ENCODE results near the gene DCUN1D3. TPM values are rescaled to one million over a fixed set of nuclear protein-coding genes. Genes with fewer than 3 reads are reported as not detected.

Gene DCUN1D3
- total RNA-seq, 1 experiment from 2014 or later, result 16.4 TPM

DNA sequence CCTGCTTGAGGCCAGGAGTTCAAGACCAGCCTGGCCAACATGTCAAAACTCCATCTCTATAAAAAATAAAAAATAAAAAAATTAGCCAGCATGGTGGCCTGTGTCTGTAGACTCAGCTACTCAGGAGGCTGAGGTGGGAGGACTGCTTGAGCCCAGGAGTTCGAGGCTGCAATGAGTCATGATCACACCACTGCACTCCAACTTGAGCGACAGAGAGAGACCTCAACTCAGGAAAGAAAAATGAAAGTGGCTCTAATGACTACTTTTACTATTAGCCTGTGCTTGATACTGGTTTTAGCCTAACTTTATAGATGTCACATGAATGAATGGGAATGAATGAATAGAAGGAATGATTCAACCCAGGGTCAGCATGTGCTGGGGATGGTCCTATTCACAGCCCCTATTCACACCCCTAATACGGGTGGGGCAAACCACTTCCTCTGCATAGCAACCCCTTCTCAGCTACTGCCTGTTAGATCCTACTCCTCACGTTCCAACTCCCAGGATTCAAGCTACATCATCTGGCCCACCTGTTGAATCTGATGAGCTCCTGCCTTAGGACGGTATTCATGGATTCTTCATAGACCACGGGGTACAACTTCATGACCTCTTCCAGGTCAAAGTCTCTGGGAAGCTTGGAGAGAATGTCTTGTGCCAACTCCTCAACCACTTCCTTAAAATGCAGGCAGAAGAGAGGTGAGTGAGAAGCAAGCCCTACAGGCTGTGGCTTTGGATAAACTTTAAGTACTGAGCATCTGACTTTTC lies 40.9 kb upstream of the DCUN1D3 start (continued):
- TF ChIP-seq, protein P1, sequence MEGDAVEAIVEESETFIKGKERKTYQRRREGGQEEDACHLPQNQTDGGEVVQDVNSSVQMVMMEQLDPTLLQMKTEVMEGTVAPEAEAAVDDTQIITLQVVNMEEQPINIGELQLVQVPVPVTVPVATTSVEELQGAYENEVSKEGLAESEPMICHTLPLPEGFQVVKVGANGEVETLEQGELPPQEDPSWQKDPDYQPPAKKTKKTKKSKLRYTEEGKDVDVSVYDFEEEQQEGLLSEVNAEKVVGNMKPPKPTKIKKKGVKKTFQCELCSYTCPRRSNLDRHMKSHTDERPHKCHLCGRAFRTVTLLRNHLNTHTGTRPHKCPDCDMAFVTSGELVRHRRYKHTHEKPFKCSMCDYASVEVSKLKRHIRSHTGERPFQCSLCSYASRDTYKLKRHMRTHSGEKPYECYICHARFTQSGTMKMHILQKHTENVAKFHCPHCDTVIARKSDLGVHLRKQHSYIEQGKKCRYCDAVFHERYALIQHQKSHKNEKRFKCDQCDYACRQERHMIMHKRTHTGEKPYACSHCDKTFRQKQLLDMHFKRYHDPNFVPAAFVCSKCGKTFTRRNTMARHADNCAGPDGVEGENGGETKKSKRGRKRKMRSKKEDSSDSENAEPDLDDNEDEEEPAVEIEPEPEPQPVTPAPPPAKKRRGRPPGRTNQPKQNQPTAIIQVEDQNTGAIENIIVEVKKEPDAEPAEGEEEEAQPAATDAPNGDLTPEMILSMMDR (IDR thresholded peaks at IDR 0.05 in 2 of 3, conservative IDR thresholded peaks at IDR 0.05 in 1 of 3; ENCODE audit: borderline replicate concordance in 1 of 3, insufficient read depth in 1 of 3, low read depth in 2 of 3, low read length in 2 of 3), result no peak
- TF ChIP-seq, protein P2, sequence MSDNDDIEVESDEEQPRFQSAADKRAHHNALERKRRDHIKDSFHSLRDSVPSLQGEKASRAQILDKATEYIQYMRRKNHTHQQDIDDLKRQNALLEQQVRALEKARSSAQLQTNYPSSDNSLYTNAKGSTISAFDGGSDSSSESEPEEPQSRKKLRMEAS (IDR thresholded peaks at IDR 0.05), result no peak

DNA sequence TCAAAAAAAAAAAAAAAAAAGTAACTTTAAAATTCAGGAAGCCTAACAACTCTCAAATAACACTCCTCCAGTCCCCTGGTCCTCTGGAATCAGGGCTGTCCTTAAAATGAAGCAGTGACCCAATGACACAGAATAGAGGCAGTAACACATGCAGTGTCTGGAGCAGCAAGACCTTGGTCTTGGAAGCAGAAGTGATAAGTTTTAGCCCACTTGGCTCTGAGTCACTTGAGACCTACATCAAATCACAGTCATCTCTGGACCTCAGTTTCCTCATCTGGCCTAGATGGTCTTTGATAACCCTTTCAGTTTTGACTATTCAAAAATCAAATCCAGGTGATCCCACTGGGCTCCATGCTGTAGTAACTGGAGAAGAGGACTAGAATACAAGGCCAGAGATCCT lies 39.5 kb upstream of the DCUN1D3 start:
- H3K9me2 ChIP-seq (ENCODE audit: insufficient read depth), result no peaks in the 10 kb centered on the region
- H2AFZ ChIP-seq (ENCODE audit: low read depth, low read length, poor library complexity, severe bottlenecking), result no peak overlapping the region
- no peaks in the 10 kb centered on the region for H3K36me3 ChIP-seq (ENCODE audit: control insufficient read depth in 1 of 2, insufficient read depth in 2 of 2, low read length in 2 of 2)
- ChIA-PET CTCF (no interaction called here), POLR2A (no interaction called here), RAD21 (ENCODE audit: low non-redundant PET in 1 of 2, low total read pairs in 2 of 2, uncharacterized antibody in 2 of 2, unreplicated experiment in 2 of 2) (no interaction called here)
- H3K27me3 ChIP-seq (ENCODE audit: insufficient read depth, low read length), result no peaks in the 10 kb centered on the region
- no peak overlapping the region for H3K9ac ChIP-seq (ENCODE audit: low read length)
- H3K4me1 ChIP-seq (ENCODE audit: control insufficient read depth in 1 of 2, insufficient read depth in 2 of 2, low read length in 2 of 2), result peaks cover 3 to 18% of the 10 kb centered on the region in 2 experiments; a peak in 3 of 4 replicates
- no peaks in the 10 kb centered on the region for H3K9me3 ChIP-seq (ENCODE audit: control insufficient read depth in 1 of 2, insufficient read depth in 1 of 2, low read depth in 1 of 2, low read length in 2 of 2)
- ATAC-seq (no peak), DNase-seq (ENCODE audit: low read depth, low spot score) (no peak)
- no peak overlapping the region for H3K27ac ChIP-seq (ENCODE audit: low read depth, low read length)
- no peak overlapping the region for H3K4me2 ChIP-seq (ENCODE audit: low read length)
- no TSS peak for BruUV-seq (replicated peaks)
- H4K20me1 ChIP-seq (ENCODE audit: insufficient read depth), result no peaks in the 10 kb centered on the region
- intact Hi-C loops (cut with micrococcal nuclease), result no loop called here
- no peak overlapping the region for H3K4me3 ChIP-seq (replicated peaks in 1 of 2; ENCODE audit: low read depth in 1 of 2, low read length in 2 of 2)
- H3K79me2 ChIP-seq (ENCODE audit: insufficient read depth, low read length), result no peaks in the 10 kb centered on the region
- no peak for TF ChIP-seq ZNF274 (IDR thresholded peaks at IDR 0.05; ENCODE audit: low read depth, low read length)
- TF ChIP-seq POLR2AphosphoS5 (IDR thresholded peaks at IDR 0.05; ENCODE audit: low read depth, low read length), result no peak
- no peak for TF ChIP-seq SRF (IDR thresholded peaks at IDR 0.05; ENCODE audit: low read depth)
- no peak for TF ChIP-seq EZH2 (IDR thresholded peaks at IDR 0.05)
- TF ChIP-seq, protein P3, sequence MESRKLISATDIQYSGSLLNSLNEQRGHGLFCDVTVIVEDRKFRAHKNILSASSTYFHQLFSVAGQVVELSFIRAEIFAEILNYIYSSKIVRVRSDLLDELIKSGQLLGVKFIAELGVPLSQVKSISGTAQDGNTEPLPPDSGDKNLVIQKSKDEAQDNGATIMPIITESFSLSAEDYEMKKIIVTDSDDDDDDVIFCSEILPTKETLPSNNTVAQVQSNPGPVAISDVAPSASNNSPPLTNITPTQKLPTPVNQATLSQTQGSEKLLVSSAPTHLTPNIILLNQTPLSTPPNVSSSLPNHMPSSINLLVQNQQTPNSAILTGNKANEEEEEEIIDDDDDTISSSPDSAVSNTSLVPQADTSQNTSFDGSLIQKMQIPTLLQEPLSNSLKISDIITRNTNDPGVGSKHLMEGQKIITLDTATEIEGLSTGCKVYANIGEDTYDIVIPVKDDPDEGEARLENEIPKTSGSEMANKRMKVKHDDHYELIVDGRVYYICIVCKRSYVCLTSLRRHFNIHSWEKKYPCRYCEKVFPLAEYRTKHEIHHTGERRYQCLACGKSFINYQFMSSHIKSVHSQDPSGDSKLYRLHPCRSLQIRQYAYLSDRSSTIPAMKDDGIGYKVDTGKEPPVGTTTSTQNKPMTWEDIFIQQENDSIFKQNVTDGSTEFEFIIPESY (IDR thresholded peaks at IDR 0.05; ENCODE audit: extremely low read depth, insufficient replicate concordance, low read length), result no peak
- no peak for TF ChIP-seq ZFX (IDR thresholded peaks at IDR 0.05)
- TF ChIP-seq, protein P1 (IDR thresholded peaks at IDR 0.05 in 2 of 3, conservative IDR thresholded peaks at IDR 0.05 in 1 of 3; ENCODE audit: borderline replicate concordance in 1 of 3, insufficient read depth in 1 of 3, low read depth in 2 of 3, low read length in 2 of 3), result no peak
- TF ChIP-seq SIN3A (IDR thresholded peaks at IDR 0.05; ENCODE audit: low read depth), result no peak
- no peak for TF ChIP-seq RAD21 (IDR thresholded peaks at IDR 0.05; ENCODE audit: low read depth)
- TF ChIP-seq POLR2A (IDR thresholded peaks at IDR 0.05; ENCODE audit: borderline replicate concordance, extremely low read depth, insufficient read depth, insufficient read length), result no peak
- no peak for TF ChIP-seq SP1 (IDR thresholded peaks at IDR 0.05; ENCODE audit: low read depth)
- TF ChIP-seq, protein P4, sequence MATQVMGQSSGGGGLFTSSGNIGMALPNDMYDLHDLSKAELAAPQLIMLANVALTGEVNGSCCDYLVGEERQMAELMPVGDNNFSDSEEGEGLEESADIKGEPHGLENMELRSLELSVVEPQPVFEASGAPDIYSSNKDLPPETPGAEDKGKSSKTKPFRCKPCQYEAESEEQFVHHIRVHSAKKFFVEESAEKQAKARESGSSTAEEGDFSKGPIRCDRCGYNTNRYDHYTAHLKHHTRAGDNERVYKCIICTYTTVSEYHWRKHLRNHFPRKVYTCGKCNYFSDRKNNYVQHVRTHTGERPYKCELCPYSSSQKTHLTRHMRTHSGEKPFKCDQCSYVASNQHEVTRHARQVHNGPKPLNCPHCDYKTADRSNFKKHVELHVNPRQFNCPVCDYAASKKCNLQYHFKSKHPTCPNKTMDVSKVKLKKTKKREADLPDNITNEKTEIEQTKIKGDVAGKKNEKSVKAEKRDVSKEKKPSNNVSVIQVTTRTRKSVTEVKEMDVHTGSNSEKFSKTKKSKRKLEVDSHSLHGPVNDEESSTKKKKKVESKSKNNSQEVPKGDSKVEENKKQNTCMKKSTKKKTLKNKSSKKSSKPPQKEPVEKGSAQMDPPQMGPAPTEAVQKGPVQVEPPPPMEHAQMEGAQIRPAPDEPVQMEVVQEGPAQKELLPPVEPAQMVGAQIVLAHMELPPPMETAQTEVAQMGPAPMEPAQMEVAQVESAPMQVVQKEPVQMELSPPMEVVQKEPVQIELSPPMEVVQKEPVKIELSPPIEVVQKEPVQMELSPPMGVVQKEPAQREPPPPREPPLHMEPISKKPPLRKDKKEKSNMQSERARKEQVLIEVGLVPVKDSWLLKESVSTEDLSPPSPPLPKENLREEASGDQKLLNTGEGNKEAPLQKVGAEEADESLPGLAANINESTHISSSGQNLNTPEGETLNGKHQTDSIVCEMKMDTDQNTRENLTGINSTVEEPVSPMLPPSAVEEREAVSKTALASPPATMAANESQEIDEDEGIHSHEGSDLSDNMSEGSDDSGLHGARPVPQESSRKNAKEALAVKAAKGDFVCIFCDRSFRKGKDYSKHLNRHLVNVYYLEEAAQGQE (IDR thresholded peaks at IDR 0.05; ENCODE audit: low read depth), result no peak
- no peak for TF ChIP-seq CBX3 (IDR thresholded peaks at IDR 0.05; ENCODE audit: low read depth)
